Heart left ventricle (tissue), 13 donors: Measurements from ENCODE around the gene SLX4IP.

Experiments
- POLR2A ChIP-seq, 2 donors: fragments of 450-650 bp; IDR thresholded peaks; one replicate each; pipeline ENCODE4 v1.6.1; 2017; ENCODE audit warnings: antibody characterized with exemption in 2 of 2, mild to moderate bottlenecking in 2 of 2, moderate library complexity in 2 of 2
- TF ChIP-seq, protein P1 (sequence below), 12 donors: fragments of 200-600 bp; sonication (generic) in 4 of 12; IDR thresholded peaks; one replicate each; pipeline versions ENCODE4 v1.5.0 to v1.8.0; 2018 to 2022; ENCODE audit warnings: antibody characterized with exemption in 12 of 12, mild to moderate bottlenecking in 5 of 12
- donor health status: ischemic (EF 13 %, LVEDD 7.1; RV severe dilation, severe dysfunction).
- donor health status: DM: no; HTN: yes; CAD: no.
- donor health status: DM: no; HTN: no; CAD: no.
- donor health status: ischemic (EF 25% LVEDD 6.9; RV normal size, moderate dysfunction).
- donor health status: ischemic (EF 25% LVEDD 5.7; RV mildly dilated, moderate dysfunction).
- donor health status: ischemic (EF 35%, LVEDD 5.7; RV mildly dilated, moderate dysfunction).
- donor health status: nonischemic (EF 11% LVEDD 7.7; RV severe dilation, severe dysfunction).
- donor health status: DM: yes; HTN: yes; CAD: no.
- donor health status: PGD.
- donor health status: ischemic (EF 29% LVEDD 5.4; RV normal size, mild dysfunction).
- donor health status: nonischemic (EF 23%, LVEDD 6.1; RV moderate dilation, normal function).

- TF ChIP-seq, protein P1, sequence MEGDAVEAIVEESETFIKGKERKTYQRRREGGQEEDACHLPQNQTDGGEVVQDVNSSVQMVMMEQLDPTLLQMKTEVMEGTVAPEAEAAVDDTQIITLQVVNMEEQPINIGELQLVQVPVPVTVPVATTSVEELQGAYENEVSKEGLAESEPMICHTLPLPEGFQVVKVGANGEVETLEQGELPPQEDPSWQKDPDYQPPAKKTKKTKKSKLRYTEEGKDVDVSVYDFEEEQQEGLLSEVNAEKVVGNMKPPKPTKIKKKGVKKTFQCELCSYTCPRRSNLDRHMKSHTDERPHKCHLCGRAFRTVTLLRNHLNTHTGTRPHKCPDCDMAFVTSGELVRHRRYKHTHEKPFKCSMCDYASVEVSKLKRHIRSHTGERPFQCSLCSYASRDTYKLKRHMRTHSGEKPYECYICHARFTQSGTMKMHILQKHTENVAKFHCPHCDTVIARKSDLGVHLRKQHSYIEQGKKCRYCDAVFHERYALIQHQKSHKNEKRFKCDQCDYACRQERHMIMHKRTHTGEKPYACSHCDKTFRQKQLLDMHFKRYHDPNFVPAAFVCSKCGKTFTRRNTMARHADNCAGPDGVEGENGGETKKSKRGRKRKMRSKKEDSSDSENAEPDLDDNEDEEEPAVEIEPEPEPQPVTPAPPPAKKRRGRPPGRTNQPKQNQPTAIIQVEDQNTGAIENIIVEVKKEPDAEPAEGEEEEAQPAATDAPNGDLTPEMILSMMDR (IDR thresholded peaks at IDR 0.05) = no peak
- TF ChIP-seq POLR2A (IDR thresholded peaks at IDR 0.05) = no peak
Measured at GRCh38 chr20:10609276-10609675, 174.2 kb downstream of the SLX4IP start.
